Non-pigmented ciliary epithelial cell (primary cell): ENCODE data around the gene BSG.

Source experiments
- DNase-seq: peaks from one replicate; pipeline ENCODE4 v3.0.0-alpha.2; 2010; ENCODE audit warnings: low read depth

The BSG gene

DNA sequence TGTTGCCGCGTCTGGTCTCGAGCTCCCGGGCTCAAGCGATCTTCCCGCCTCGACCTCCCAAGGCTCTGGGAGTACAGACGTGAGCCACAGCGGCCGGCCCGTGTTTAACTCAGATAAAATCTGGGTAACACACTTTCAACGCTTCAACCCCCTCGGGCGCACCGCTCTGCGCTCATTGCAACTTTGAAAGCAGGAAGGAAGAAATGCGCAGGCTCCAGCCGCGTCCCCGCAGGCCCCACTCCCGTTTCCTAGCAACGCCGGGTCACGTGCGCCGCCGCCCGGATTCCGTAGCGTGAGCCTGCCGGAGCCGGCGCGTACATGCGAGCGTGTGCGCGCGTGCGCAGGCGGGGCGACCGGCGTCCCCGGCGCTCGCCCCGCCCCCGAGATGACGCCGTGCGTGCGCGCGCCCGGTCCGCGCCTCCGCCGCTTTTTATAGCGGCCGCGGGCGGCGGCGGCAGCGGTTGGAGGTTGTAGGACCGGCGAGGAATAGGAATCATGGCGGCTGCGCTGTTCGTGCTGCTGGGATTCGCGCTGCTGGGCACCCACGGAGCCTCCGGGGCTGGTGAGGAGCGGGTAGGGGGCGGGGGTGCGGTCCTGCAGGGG lies at the start of gene BSG:
Gene BSG, plus strand, starts transcription at position 457 of the 603 bp plus-strand sequence. Its CDS starts 39 bp downstream, at position 496.
- peak; percentile 76 for DNase-seq

DNA sequence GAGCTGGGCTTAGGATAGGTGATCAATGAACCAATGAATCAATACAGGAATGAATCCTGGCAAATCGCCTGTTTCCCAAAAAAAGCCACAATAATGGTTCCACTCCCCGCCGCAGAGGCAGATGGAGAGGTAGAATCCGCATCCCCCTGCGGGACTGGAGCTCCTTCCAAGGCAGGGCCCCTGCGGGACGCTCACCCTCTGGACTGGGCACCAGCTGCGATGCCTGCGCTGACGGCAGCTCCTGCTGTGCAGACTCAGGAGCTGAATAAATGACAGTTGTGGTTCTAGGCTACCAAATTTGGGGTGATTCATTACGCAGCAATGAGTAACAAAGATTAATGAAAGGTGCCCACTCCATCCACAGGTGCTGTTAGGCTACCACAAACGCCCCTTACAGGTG lies 49.7 kb upstream of the BSG start:
- DNase-seq = no peak

DNA sequence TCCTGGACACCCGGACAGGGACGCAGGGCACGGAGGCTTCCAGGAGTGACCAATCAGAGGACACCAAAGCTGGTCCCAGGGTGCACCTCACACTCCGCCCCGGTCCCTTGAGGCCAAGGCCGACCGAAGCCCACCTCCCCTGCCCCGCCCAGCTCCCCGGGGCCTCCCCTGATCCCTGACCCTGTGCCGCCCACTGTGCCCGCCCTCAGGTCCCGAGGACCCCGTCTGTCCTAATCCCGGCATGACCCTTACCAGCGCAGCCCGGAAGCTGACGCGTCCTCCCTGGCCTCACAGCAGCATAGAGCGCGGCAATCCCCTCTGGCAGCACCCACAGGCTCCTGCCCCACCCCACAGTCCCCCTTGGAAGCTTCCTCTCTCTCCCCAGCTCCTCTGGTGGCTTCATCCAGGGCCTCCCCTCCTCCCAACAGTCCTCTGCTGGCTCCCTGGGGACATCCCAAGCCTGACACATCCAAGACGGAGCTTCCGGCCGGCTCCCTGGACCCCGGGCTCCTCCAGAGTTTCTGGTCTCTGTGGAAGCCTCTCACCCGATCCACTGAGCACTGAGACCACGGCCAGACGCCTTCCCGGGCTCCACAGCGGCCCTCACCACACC lies 48.2 kb upstream of the BSG start:
- no peak for DNase-seq

DNA sequence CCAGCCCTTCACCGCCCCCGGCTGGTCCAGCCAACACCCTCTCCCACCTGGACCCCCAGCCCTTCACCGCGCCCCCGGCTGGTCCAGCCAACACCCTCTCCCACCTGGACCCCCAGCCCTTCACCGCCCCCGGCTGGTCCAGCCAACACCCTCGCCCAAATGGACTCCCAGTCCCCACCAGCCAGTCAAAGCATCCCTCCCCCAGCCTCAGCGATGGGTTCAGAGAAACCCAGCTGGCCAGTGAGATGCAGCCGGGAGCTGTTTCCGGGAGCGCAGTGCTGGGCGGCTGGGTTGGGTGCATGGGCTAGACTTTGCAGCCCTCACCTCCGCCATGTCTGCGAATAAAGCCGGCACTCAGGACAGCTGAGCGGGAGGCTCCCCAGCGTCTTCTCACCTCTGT lies 47.4 kb upstream of the BSG start:
- DNase-seq = no peak

DNA sequence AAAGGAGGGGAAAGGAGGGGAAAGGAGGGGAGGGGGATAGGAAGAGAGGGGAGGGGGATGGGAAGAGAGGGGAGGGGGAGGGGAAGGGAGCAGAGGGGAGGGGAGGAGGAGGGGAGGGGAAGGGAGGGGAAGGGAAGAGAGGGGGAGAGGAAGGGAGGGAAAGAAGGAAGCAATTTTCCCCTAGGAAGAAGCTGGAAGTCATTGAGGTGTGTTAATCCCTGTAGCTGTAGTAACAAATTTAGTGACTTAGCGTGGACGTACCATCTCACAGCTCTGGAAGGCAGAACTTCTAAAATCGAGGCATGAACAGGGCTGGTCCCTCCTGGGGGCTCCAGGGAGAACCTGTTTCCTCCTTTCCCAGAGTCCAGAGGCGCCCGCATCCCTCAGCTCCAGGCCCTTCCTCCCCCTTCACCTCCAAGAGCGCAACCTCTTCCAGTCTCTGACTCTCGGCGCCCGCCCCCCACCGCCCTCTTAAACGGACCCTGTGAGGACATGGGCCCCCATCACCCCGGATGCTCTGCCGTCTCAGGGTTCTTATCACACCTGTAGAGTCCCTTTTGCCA lies 46.5 kb upstream of the BSG start:
- DNase-seq = no peak

DNA sequence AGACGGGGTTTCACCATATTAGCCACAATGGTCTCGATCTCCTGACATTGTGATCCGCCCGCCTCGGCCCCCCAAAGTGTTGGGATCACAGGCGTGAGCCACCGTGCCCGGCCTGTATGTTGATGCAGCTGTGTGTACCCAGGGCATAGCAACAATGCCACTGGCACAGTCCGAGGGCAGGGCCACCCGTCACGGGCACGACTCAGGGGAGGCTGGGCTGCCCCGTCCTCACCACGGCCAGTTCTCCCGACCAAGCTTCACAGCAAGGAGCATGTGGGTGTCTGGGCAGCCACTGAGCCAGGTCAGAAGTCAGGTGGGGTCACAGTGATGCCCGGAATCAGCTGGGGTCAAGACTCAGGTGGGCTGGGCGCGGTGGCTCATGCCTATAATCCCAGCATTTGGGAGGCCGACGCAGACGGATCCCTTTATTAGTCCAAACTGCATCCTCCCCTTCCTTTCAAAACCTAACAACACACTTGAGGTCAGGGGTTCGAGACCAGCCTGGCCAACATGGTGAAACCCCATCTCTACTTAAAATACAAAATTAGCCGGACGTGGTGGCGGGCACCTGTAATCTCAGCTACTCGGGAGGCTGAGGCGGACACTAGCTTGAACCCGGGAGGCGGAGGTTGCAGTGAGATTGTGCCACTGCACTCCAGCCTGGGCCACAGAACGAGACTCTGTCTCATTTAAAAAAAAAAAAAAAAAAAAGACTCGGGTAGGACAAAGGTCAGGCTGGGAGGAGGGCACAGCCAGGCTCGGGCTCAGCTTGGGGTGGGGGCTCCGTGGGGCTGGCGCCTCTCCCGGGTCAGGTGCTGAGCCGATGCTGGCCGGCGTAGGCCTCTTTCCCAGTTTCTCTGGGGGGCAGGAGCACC lies 42.0 kb upstream of the BSG start:
- no peak for DNase-seq

DNA sequence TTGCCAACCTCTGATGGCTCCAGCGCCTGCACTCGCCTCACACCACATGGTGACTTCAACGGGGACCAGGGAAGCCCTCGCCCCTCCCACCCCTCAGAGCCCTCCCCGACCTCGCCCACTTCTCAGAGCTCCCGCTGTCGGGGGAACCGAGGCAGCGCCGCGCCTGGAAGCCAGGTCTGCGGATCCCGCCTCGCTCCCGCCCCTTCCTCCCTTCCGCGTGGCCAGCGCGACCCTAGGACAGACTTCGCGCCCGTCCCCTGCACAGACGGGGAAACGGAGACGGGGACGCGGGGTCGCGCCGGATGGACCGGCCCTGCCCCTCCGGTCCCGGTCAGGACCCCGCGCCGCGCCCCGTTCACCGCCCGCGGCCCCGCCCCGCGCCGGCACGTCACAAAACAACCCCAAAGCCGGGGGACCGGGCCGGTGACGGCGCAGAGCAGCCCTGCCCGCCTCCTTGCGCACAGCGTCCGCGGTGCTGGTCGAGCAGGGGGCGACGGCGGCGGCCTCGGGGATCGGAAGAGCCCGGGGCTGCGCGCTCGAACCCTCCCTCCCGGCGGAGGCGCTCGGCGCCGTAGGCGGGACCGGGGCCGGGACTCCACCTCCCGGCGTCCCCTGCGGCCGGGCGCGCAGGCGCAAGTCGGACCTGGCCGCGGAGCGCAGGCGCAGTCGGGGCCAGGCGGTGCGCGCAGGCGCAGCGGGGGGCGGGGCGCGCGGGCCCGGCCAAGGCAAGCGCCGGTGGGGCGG lies 41.2 kb upstream of the BSG start:
- no peak for DNase-seq

DNA sequence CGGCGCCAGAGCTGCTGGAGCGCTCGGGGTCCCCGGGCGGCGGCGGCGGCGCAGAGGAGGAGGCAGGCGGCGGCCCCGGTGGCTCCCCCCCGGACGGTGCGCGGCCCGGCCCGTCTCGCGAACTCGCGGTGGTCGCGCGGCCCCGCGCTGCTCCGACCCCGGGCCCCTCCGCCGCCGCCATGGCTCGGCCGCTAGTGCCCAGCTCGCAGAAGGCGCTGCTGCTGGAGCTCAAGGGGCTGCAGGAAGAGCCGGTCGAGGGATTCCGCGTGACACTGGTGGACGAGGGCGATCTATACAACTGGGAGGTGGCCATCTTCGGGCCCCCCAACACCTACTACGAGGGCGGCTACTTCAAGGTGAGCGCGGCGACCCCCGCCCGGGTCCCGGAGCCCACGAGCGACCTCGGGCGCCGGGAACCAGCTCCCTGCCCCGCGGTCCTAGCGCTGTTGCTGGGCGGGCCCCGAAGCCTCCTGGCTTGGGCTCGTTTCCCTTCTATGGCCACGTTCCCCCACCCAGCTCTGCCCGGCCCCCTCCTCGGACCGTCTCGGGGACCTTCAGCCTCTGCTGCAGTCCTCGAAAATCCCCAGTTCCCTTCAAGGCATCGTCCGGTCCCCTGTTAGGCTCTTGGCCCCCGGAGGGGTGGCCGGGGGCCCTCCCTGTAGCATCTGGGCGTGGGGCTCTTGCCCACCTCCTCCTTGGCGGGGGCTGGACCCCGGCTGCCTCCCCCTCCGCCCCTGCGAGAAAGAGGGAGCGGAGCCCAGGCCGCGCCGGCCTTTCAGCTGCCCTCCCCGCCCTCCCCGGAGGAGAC lies 40.4 kb upstream of the BSG start, which contains the start of gene CDC34:
Gene CDC34, plus strand, starts transcription at position 8 of the 808 bp plus-strand sequence. Its CDS starts 172 bp downstream, at position 180.
- no peak for DNase-seq

DNA sequence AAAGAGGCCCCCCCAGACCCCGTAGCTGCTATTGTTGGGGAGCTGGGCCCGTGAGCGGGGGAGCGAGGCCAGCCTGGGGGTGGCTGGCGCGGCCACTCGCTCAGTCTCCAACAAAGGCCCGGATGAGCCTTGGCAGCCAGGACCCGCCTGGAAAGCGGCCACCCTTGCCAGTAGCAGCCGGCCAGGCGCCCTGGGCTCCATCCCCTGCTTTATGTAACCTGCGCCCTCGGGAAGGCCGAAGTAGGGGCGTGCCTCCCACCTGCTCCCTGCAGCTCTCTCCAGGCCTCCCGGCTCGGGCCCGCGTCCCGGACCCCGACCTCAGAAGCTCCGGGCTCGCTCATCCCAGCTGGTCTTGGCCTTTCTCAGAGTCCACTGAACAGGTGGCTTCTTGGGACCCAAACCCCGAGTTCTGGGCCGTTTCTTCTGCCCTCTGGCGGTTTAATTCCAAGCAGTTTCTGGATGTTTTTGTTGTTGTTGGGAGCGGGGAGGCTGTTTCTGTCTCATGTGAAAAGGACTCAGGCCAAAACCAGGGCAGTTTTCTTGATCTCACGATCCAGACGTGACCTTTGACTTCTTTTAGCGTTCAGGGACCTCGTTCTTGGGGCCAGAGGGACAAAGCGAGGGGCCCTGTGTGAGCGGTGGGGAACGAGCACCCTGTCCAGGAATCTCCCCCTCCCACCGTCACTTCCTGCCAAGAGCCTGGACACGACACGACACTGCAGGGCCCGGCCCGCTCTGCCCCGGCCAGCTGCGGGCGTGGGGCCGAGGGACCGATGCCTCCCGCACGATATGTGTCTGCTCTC lies 39.6 kb upstream of the BSG start:
- DNase-seq = no peak

DNA sequence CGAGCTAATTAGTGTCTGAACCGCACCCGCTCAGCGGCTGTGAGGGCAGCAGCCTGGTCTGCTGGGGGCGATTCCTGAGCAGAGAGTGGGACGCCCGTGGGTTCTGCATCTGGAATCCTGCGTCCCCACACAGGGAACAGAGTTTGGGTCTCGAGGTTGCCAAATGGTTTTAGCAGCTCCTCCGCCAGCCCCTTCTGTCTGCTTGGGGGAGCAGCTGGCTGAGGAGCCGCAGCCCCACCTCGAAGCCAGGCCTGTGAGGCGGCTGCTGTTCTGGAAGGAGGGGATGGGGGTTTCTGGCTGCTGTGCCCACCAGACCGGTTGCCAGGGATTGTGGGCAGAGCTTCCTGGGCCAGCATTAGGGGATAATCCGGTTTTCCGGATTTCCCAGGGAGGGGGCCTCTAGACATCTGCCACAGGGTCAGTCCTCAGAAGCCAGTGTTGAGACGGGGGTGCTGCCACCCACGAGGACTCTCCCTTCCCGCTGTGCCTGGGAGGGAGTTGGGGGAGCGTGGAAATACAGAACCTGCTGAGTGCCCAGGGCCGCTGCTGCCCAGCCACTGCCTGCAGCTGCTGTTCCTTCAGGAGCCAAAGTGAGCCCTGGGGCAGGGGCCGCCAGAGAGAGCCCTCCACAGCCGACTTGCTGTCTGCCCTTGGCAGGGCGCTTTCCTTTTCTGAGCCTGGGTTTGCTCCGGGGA lies 38.9 kb upstream of the BSG start:
- no peak for DNase-seq

DNA sequence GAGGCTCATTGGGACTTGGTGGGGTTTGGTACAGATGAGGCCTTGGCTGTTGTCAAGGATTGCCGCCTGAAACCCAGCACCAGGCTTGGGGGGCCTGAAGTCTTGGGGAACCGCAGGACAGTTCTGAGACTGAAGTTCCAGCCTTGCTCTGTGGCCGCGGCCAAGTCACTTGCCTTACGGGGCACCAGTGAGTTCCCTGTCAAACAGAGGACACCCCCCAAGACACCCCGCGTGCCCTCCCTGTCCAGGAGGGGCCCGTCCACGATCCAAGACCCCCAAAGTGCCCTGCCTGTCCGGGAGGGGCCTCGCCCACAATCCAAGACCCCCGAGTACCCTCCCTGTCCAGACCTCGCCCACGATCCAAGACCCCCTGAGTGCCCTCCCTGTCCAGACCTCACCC lies 38.3 kb upstream of the BSG start:
- no peak for DNase-seq

DNA sequence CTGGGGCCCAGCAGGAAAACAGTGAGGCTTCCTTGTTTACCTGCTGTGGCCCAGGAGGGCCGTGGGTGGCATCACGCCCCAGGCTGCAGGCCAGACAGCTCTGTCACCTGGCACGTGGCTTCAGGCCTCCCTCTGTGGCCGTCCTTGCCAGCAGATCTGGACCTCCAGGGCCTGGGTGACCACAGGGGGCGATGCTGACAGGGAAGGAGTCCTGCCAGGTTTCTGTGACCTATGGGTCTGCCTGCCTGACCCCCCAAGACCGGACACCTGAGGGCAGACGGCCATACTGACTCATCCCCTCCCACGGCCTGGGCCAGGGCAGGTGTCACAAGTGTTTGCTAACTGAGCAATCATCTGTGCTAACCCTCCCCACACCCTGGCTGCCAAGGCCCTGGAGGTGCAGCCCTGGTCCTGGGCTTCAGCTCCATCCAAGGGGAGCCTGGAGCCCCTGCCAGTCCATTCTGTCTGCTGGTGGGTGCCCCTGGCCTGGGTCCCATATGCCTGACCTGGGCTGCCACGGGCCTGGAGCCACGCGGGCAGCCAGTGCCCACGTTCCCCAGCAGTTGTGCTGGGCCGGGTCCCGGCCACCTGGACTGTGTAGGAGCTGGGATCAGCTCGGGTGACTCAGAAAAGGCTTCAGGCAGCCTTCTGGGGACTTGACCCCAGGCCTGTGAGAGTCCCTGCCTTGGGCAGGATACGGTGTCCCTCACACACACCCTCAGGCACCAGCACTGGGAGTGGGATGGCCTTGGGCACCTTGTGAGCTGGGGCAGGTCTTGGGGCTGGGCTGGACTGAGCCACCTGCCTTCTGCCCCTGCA lies 37.2 kb upstream of the BSG start:
- DNase-seq = no peak

DNA sequence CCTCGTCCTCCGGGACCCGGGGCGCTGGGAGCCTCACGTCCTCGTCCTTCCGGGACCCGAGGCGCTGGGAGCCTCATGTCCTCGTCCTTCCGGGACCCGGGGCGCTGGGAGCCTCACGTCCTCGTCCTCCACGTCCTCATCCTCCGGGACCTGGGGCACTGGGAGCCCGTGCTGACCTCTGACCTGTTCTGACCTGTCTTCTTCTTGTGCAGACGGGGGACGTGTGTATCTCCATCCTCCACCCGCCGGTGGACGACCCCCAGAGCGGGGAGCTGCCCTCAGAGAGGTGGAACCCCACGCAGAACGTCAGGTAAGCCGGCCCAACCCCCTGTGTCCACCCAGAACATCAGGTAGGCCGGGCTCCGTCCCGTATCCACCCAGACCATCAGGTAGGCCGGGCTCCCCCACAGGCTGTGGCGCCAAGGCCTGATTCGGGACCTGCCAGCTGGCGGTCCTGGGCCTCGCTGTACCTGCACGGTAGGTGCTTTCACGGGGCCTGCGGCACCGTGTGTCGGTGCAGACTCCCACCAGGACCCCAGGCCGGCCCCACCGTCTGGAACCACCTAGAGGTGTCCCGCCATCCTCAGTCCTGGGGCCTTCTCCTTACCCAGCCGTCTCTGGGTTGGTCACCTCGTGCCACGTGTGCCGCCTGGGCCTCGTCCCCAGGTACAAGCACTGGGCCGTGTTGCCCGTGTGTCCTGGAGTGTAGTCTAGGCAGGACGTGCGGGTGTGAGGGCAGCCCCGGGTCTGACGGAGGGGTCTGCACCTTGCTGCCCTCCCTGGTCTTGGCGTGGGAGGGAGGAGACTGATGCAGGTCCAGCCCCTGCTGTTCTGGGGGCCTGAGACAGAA lies 36.1 kb upstream of the BSG start:
- no peak for DNase-seq

DNA sequence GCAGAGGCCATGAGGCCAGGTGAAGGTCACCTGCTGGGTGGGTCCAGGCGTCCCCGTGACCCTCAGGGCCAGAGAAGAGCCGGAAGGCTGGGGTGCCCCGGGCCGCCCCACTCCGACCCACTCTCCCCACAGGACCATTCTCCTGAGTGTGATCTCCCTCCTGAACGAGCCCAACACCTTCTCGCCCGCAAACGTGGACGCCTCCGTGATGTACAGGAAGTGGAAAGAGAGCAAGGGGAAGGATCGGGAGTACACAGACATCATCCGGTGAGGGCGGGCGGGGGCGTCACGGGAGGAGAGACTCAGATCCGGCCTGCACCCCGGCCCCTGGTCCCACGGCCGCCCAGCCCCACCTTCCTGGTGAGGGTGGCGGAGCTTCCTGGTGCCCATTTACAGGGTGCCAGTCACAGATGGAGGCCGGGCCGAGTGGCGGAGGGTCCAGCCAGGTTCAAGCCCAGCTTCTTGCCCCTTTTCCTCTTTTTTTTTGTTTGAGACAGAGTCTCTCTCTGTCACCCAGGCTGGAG lies 35.5 kb upstream of the BSG start:
- DNase-seq = no peak

DNA sequence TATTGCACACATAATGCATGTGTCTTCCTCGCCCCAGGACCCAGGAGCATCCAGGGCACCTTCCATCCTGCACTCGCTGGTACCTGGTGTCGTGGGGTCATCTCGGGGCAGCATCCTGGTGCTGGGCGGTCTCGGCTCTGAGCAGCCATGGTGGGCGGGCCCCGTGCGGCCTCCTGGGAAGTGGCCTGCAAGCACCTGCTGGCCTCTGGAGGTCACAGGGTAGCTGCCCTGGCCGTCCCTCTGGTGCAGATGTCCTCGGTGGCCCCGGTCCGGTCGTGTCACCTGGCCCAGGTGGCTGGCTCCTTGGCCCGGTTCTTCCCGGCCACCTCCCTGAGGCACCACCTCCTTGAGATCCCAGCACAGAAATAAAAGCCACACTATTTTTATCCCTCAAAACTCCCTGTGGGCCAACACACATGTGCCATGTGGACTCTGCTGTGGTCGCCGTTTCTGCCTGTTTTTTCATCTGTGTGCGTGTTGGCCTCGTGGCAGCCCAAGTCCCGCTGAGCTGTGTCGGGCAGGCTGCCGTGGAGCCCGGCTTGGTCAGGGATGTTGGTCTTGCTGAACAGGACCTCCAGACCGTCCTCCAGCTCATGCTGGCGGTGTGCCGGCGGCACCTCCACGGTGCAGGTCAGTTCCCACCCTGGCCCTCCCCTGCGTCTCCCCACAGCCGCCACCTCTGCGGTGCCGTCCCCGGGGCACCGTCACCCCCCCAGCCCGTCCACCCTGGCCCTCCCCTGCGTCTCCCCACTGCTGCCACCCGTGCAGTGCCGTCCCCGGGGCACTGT lies 33.6 kb upstream of the BSG start:
- no peak for DNase-seq

DNA sequence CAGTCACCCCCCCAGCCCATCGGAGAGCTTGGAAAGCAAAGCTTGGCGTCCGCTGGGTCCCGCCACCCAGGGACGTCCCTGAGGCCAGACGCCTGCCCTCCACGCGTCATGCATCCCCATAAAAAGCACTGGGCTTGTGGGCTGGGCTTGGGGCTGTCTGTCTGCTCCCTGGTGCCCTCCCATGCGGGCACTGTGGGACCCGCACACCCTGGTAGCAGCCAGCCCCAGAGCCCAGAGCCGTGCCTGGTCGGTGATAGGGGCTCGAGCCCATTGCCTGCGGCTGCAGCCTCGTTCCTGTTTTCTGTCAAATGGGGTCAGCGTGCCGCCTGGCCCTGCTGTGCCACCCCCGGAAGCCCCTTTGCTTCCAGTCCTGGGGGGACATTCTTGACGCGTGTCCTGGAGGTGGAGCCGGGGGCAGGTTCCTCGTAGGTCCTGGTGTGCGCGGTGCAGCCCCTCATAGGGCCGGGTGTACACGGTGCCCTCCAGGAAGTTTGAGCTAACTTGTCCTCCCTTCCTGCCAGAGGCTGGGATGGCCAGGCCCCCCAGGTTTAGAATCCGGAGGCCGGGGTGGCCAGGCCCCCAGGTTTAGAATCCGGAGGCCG lies 32.9 kb upstream of the BSG start:
- DNase-seq = no peak
